Prostate gland (tissue), 2 donors: Measurements from ENCODE around the gene SZRD1. TPM values are rescaled to one million over a fixed set of nuclear protein-coding genes. Genes with fewer than 3 reads are reported as not detected.

ENCODE experiments used
- DNase-seq: peaks from one replicate; pipeline ENCODE4 v3.0.0-alpha.2; 2019; ENCODE audit warnings: low spot score
- H3K27ac ChIP-seq, 2 donors: fragments of 200-600 bp; sonication (generic); 2 replicates each; pipeline ENCODE4 v1.5.1; 2017 to 2019
- H3K27me3 ChIP-seq: fragments of 200-600 bp; sonication (generic); replicated peaks from 2 replicates; pipeline ENCODE4 v1.5.1; 2019; ENCODE audit not compliant: insufficient read depth
- H3K36me3 ChIP-seq, 2 donors: fragments of 200-600 bp; sonication (generic); 1 replicate in 1 of 2; 2 replicates in 1 of 2; pipeline versions ENCODE4 v1.5.1 to v1.8.1; 2017 to 2019
- H3K4me1 ChIP-seq: fragments of 200-600 bp; sonication (generic); replicated peaks from 2 replicates; pipeline ENCODE4 v1.5.1; 2019
- H3K4me3 ChIP-seq, 2 donors: fragments of 200-600 bp; sonication (generic); 2 replicates each; pipeline ENCODE4 v1.5.1; 2017 to 2019
- H3K9me3 ChIP-seq: fragments of 200-600 bp; sonication (generic); 2 replicates; pipeline ENCODE4 v1.5.1; 2017
- POLR2A ChIP-seq: fragments of 450-650 bp; IDR thresholded peaks from one replicate; pipeline ENCODE4 v1.6.1; 2016; ENCODE audit warnings: antibody characterized with exemption, mild to moderate bottlenecking
- POLR2AphosphoS5 ChIP-seq: sonication (generic); formaldehyde crosslinking; IDR thresholded peaks from one replicate; pipeline ENCODE4 v1.6.1; 2017; ENCODE audit warnings: antibody characterized with exemption
- WGBS: methylation state at CpG from one replicate; pipeline ENCODE4 v1.1.5; 2018; 5-methylcytosine and 5-hydroxymethylcytosine counted together
- intact Hi-C: fragments of 100-400 bp; cut with DNase I; formaldehyde crosslinking; loops from one replicate; pipeline ENCODE4 v1.14.2; 2022
- total RNA-seq, 2 donors: library from RNA; depleted of rRNA; stranded (reverse); fragments of >200 nt; gene quantifications; one replicate each; pipeline ENCODE4 v1.1.0, GENCODE V29; 2016
- TF ChIP-seq, protein P1 (sequence below), 4 experiments: fragments of 200-600 bp in 2 of 4; fragments of 450-650 bp in 2 of 4; sonication (generic) in 2 of 4; IDR thresholded peaks; 1 replicate in 3 of 4; 2 replicates in 1 of 4; pipeline ENCODE4 v1.5.1; 2016 to 2019; ENCODE audit warnings: antibody characterized with exemption in 4 of 4, mild to moderate bottlenecking in 2 of 4, moderate library complexity in 2 of 4

SZRD1 gene
- total RNA-seq, 2 donors from 2014 or later, result 64.8 to 78.6 TPM

DNA sequence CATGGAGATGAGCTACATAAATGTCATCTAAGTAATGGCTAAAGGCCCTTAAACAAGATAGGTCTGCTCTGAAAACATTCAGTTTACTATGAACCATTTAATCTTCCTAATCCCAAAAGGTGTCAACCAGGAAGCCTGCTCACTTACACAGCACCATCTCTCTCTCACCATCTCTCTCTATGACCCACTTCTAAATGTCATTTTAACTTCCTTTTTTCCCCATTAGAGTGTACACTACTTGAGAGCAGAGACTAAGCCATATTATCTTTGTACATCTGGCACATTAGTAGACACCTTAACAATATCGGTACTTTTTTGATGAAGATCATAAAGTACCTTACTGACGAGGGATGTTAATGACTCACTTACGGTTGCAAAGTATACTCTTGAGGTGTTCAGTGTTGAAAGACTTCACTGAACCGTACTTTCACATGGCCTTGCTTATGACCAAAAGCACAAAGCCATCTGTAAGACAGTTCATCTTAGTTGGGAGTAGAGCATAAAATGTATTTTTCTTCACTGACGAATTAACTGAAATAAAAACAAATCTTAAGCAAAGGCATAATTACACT lies 40.1 kb upstream of the SZRD1 start:
- H3K9me3 ChIP-seq, result no peaks in the 10 kb centered on the region
- H3K4me3 ChIP-seq, result no peak overlapping the region
- no peaks in the 10 kb centered on the region for H3K36me3 ChIP-seq
- H3K4me1 ChIP-seq, result peaks cover 7% of the 10 kb centered on the region
- TF ChIP-seq POLR2A, result no peak
- no peak for TF ChIP-seq POLR2AphosphoS5
- TF ChIP-seq, protein P1, sequence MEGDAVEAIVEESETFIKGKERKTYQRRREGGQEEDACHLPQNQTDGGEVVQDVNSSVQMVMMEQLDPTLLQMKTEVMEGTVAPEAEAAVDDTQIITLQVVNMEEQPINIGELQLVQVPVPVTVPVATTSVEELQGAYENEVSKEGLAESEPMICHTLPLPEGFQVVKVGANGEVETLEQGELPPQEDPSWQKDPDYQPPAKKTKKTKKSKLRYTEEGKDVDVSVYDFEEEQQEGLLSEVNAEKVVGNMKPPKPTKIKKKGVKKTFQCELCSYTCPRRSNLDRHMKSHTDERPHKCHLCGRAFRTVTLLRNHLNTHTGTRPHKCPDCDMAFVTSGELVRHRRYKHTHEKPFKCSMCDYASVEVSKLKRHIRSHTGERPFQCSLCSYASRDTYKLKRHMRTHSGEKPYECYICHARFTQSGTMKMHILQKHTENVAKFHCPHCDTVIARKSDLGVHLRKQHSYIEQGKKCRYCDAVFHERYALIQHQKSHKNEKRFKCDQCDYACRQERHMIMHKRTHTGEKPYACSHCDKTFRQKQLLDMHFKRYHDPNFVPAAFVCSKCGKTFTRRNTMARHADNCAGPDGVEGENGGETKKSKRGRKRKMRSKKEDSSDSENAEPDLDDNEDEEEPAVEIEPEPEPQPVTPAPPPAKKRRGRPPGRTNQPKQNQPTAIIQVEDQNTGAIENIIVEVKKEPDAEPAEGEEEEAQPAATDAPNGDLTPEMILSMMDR (IDR thresholded peaks at IDR 0.05), result no peak
- 72% methylated on average over 5 of the region's 5 CpGs for WGBS
- no peak for DNase-seq
- H3K27me3 ChIP-seq, result no peaks in the 10 kb centered on the region
- intact Hi-C loops, result no loop called here
- H3K27ac ChIP-seq, result no peak overlapping the region

DNA sequence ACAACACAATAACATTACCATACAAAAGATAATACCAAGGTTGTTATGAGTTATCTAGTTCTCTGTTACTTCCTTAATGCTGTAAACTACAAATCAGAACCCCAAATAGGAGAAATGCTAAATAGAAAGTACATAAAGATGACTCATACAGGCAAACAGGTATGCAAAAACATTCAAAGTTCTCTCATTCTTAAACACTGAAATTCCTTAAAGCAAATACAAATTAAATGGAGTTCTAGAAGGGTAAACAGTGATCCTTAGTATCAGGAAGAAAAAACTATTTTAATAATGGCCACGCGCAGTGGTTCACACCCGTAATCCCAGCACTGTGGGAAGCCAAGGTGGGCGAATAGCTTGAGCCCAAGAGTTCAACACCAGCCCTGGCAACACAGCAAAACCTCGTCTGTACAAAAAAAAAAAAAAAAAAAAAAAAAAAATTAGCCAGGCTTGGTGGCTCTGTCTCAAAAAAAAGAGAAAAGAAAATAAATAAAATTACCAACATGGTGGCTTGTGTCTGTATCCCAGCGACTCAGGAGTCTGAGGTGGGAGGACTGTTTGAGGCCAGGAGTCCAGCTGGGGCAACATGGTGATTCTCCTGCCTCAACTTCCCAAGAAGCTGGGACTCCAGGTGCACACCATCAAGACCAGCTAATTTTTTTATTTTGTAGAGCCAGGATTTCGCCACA lies 32.2 kb upstream of the SZRD1 start:
- no peak for DNase-seq
- Histone ChIP-seq H3K27ac (peak overlapping the region in 1 of 2 donors; percentile 12), H3K27me3 (no peaks in the 10 kb centered on the region), H3K4me1 (no peaks in the 10 kb centered on the region), H3K9me3 (no peaks in the 10 kb centered on the region), H3K36me3 (no peaks in the 10 kb centered on the region), H3K4me3 (no peak overlapping the region)
- WGBS, result 59% methylated on average over 7 of the region's 7 CpGs
- TF ChIP-seq POLR2AphosphoS5, result no peak
- no peak for TF ChIP-seq POLR2A
- TF ChIP-seq, protein P1 (IDR thresholded peaks at IDR 0.05), result no peak
- intact Hi-C loops, result no loop called here

DNA sequence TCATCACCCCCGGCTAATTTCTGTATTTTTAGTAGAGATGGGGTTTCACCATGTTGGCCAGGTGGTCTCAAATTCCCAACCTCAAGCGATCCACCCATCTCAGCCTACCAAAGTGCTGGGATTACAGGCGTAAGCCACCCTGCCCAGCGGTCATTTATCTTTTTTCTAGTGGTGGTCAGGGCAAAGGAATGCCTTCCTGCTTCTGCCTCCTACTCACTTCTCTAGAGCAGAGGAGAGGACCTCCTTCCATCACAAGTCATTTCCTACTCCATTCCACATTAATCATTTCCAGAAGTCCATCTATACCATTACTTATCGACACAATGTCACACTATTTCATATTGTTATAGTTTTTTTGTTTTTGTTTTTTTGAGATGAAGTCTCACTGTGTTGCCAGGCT lies 28.1 kb upstream of the SZRD1 start:
- TF ChIP-seq, protein P1 (IDR thresholded peaks at IDR 0.05), result no peak
- TF ChIP-seq POLR2A, result no peak
- no peak for TF ChIP-seq POLR2AphosphoS5
- H3K27me3 ChIP-seq, result no peaks in the 10 kb centered on the region
- intact Hi-C loops, result no loop called here
- H3K4me3 ChIP-seq, result no peak overlapping the region
- no peak overlapping the region for H3K27ac ChIP-seq
- no peak for DNase-seq
- H3K36me3 ChIP-seq, result no peaks in the 10 kb centered on the region
- no peaks in the 10 kb centered on the region for H3K9me3 ChIP-seq
- no peaks in the 10 kb centered on the region for H3K4me1 ChIP-seq
- WGBS, result 95% methylated on average over 5 of the region's 5 CpGs

DNA sequence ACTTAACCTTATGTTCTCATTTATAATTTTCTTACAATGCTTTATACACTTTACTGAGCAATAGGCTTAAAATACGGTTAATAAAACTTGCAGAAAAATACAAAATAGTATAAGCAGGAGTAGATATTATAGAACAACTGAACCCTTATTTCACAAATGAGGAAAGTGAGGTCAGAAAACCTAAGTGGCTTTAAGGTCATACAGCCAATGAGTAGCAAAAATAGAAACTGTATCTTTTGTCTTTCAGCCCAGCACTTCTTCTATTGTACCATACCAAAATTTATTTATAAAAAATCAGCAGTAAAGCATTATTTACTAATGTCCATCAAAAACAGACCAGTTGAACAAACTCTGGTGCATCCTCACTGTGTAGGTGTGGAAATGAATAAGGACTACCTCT lies 26.4 kb upstream of the SZRD1 start:
- 97% methylated on average over 1 of the region's 1 CpG for WGBS
- Histone ChIP-seq H3K4me3 (no peak overlapping the region), H3K9me3 (no peaks in the 10 kb centered on the region), H3K4me1 (no peaks in the 10 kb centered on the region), H3K36me3 (no peaks in the 10 kb centered on the region), H3K27ac (no peak overlapping the region), H3K27me3 (no peaks in the 10 kb centered on the region)
- no peak for DNase-seq
- intact Hi-C loops, result no loop called here
- TF ChIP-seq, protein P1 (IDR thresholded peaks at IDR 0.05), result no peak
- TF ChIP-seq POLR2A, result no peak
- no peak for TF ChIP-seq POLR2AphosphoS5
